Renal cortical epithelial cell (primary cell): ENCODE measurements around the gene PRDM7. TPM values are rescaled to one million over a fixed set of nuclear protein-coding genes. Genes with fewer than 3 reads are reported as not detected.
"Not testable (repeated sequence)": the region's sequence is repeated elsewhere in the genome, so short reads cannot be mapped to it uniquely, and the experiment has no call there.

Experiments used
- DNase-seq: peaks from one replicate; pipeline ENCODE4 v3.0.0-alpha.2; 2011; ENCODE audit warnings: low read depth
- total RNA-seq: library from RNA; depleted of rRNA; stranded (reverse); fragments of >200 nt; gene quantifications from 2 replicates; pipeline ENCODE4 v1.2.3, GENCODE V29; 2014

The PRDM7 gene
- total RNA-seq, 1 donor from 2014 or later: not detected

GRCh38 chr16:90072442-90073105 lies 4.6 kb downstream of the PRDM7 start:
- DNase-seq: no peak

GRCh38 chr16:90070440-90070839 lies 6.7 kb downstream of the PRDM7 start:
- DNase-seq: no peak

- no peak for DNase-seq
Observed at GRCh38 chr16:90061437-90061836, 15.7 kb downstream of the PRDM7 start.

DNA sequence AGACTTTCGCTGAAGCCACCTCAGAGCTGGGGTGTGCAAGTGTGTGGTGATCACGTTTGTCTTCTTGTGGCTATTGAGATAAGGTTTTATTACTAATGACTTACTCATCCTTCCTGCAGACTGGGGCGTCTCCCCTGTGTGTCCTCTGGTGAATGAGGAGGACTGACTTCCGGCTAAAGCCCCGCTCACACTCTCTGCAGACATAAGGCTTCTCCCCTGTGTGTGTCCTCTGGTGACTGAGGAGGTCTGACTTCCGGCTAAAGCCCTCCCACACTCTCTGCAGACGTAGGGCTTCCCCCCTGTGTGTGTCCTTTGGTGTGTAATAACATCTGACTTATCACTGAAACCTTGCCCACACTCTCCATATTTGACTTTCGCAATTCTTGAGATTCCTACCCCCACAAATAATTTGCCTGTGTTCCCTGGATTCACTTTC lies 19.4 kb downstream of the PRDM7 start:
- DNase-seq: no peak

DNA sequence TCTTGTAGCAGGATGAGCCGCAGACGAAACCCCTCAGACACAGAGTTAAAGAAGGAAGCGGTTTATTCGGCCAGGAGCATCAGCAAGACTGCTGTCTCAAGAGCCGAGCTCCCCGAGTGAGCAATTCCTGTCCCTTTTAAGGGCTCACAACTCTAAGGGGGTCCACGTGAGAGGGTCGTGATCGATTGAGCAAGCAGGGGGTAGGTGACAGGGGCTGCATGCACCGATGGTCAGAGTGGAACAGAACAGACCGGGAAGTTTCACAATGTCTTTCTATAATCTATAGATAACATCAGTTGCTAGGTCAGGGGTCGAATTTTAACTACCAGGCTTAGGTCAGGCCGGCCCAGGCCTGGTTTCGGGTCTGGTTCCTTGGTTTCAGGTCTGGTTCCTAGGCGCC lies 20.6 kb downstream of the PRDM7 start:
- not testable (repeated sequence) for DNase-seq

DNA sequence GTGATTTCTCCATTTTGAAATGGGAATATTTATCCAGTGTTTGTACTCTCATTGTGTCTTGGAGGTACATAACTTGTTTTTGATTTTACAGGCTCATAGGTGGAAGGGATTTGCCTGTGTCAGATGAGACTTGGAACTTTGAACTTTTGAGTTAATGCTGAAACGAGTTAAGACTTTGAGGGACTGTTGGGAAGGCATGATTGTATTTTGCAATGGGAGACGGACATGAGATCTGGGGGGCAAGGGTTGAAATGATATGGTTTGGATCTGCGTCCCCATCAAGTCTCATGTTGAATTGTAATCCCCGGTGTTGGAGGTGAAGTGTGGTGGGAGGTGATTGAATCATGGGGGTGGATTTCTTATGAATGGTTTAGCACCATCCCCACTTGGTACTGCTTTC lies 21.8 kb downstream of the PRDM7 start:
- DNase-seq: no peak

- DNase-seq: no peak
Observed at GRCh38 chr16:90054554-90054953, 22.6 kb downstream of the PRDM7 start.

DNA sequence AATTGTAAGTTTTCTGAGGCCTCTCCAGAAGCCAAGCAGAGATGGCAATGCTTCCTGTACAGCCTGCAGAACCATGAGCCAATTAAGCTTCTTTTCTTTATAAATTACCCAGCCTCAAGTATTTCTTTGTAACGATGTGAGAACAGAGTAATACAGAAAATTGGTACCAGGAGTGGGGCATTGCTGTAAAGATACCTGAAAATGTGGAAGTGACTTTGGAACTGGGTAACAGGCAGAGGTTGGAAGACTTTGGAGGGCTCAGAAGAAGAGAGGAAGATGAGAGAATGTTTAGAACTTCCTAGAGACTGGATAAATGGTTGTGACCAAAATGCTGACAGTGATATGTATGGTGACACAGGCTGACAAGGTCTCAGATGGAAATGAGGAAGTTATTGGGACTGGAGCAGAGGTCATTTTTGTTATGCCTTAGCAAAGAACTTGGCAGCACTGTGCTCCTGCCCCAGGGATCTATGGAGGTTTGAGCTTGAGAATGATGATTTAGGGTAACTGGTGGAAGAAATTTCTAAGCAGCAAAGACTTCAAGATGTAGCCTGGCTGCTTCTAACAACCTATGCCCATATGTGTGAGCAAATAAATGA lies 23.1 kb downstream of the PRDM7 start:
- DNase-seq: no peak

GRCh38 chr16:90050969-90051368 lies 26.2 kb downstream of the PRDM7 start:
- DNase-seq: no peak

DNA sequence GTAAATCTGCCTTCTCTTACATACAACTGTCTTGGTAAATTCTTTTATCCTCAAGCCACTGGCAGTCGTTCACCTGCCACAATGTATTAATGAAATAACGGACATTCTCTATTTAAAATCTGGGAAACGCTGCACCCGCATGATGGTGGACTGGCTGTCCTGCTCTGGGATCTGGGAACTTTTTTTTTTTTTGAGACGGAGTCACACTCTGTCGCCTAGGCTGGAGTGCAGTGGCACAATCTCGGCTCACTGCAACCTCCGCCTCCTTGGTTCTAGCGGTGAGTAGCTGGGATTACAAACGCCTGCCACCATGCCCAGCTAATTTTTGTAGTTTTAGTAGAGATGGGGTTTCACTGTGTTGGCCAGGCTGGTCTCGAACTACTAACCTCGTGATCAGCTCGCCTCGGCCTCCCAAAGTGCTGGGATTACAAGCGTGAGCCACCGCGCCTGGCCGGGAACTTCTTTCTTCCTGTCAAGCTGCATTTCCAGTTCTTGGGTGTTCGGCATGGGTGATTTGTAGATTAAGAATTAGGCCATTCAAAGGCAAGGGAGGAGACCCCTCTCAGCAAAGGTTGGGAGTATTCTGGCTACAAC lies 28.3 kb downstream of the PRDM7 start:
- no peak for DNase-seq

DNA sequence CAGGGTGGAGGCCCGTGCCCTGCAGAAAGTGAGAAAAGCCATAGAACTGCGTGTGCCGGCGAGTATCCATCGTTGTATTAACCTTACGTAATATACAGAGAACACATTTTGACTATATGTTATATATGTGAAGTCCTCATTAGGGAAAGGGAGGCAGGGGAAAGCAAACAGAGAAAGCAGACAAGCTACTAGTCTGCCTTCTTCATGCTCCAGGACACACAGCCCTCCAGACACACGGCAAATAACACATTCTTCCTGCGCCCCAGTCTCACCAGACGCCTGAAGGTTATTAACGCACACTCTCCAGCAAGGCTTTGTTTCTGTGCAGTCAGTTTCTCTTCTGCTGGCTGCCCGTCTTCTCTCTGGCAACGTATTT lies 28.8 kb downstream of the PRDM7 start:
- peak; percentile 28 for DNase-seq

DNA sequence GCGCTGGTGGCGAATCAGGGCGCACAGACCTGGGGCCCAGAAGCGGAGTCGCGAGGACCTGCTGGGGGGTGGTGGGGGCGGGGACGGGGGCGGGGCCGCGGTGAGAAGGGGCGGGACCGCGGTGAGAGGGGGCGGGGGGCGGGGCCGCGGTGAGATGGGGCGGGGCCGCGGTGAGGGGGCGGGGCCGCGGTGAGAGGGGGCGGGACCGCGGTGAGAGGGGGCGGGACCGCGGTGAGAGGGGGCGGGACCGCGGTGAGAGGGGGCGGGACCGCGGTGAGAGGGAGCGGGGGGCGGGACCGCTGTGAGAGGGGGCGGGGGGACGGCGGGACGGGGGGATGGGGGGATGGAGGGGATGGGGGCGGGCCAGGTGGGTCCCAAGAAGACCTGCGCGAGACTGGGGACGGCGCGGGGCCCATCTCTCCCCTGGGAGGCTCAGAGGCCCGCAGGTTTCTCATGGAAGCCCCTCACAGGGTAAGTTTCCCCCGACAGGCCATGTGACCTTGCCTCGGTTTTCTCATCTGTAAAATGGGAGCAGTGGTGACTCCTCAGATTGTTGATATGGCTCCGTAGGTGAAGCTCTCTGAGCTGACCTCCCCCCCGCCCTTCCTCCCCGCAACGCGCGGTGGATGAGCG lies 29.3 kb downstream of the PRDM7 start:
- no peak for DNase-seq

DNA sequence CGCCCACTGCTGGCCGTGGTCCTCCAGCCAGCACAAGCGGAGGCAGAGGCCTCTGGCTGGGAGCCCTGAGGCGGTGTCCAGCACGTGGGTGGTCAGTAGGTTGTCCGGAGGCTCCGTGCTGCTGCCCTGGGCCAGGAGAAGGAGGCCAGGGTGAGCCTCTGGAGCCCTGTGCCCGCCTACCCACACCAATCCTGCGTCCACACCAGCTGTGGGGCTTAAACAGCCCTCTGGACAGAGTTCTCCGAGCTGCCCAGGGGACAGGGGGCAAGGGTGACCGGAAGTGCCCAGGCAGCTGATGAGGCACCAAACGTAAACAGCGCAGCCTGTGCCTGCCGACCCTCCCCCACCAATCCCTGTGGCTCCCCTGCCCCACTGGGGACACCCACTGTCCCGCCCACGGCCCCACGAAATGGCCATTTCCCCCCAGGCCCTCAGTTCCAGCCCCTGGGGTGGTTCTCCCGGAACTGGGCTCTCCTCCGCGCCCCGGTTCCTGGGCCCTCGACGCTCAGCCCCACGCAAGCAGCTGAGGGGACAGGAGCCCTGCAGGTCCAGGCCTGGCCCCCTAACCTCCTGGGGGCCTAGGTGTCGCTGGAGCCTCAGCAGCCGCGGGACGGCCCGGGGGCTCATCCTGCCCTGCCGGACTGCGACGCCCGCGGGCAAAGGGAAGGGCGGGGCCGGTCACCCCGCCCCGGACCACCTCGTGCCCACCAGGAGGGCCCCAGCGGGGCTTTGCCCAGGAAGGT lies 30.0 kb downstream of the PRDM7 start:
- peak; percentile 47 for DNase-seq

GRCh38 chr16:90046122-90046970 lies 30.8 kb downstream of the PRDM7 start:
- no peak for DNase-seq

- peak; percentile 56 for DNase-seq
Observed at GRCh38 chr16:90044111-90044551, 33.0 kb downstream of the PRDM7 start.

DNA sequence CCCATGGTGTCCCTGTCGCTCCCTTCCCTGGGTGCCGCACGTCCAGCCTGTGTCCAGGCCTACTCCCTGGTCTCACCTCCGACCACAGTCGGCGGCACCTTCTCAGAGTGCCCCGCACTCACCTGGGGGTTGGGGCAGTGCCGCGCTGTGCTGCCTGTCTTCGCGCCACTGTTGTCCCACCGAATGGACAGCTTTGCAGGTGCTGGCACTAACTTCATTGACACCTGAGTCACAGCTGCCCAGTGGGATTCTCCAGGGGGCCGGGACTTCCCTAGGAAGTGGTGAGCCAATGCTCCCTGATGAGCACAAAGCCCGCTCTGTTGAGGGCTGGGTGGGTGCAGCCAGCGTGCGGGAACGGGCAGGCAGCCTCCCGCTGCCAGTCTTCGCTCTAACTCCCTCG lies 33.6 kb downstream of the PRDM7 start:
- no peak for DNase-seq

DNA sequence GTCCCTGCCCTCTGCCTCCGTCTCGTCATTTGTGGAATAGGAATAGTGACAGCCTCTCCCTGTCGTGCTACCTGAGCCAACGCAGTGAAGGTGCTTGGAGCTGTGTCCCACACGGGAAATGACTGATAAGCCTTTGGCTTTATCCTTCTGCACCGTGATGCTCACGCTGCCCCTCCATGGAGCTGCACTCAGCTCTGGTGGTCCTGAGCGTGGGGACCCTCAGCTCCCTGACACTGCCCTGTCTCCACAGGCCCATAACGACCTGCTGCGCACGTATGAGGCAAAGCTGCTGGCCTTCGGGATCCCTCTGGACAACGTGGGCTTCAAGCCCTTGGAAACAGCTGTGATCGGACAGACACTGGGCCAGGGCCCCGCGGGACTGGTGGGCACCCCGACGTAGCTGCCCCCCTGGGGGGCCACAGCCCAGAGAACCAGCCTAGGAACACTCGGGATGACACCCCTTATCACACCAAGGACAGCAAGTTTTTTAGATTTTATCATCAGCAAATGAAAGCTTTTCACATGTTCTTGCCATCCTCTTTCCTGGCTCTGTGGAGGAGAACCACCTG lies 34.1 kb downstream of the PRDM7 start:
- DNase-seq: no peak

- no peak for DNase-seq
Observed at GRCh38 chr16:90041896-90042473, 35.1 kb downstream of the PRDM7 start.

DNA sequence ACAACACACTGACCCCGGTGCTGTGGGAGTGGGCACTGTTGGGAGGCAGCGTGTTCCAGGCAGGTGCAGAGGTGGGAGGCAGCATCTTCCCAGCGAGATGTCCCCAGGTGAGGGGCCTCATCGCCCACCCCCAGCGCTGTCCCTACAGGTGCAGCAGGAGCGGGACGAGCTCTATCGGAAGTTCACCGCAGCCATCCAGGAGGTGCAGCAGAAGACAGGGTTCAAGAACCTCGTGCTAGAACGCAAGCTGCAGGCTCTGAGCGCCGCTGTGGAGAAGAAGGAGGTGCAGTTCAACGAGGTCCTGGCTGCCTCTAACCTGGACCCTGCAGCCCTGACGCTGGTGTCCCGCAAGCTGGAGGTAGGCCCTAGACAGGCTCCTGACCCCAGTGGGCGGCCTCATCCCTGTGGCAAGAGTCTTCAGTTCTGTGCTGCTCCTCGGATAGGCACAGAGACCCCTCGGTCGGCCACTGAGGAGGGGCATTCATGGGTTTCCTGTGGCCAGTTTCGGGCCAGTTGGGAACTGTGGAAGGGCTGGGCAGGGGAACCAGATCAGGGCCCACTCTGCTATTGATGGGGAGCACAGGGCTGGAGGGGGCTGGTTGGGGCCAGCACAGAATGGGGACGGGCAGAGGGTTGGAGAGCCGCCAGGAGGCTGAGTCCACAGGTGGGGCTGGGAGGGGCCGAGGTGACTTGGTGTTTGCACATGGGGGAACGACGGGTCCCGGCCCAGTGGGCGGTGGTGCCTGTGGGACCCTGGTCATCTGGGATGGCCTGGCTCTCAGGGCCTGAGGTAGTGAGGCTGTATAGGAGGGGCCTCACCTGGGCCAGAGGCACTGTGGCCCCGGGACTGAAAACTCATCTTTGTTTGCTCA lies 36.7 kb downstream of the PRDM7 start:
- no peak for DNase-seq

DNA sequence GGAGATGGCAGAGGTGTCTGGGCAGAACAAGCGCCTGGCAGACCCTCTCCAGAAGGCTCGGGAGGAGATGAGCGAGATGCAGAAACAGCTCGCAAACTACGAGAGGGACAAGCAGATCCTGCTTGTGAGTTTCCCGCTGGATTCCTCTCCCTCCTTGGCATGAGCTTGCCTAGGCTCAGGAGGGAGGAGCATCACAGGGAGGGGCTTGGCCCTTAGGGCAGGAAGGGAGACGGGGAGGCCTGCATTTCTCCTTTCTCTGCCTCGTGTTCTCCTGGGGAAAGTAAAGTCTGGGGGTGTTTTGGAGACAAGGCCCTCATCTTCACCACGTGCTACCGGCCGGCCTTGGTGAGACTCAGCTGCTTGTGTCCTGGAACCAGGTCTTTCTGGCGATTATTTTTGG lies 39.9 kb downstream of the PRDM7 start:
- DNase-seq: no peak
